Spleen (tissue), 11 donors: ENCODE results near the gene ATP8A2. TPM values are rescaled to one million over a fixed set of nuclear protein-coding genes. Genes with fewer than 3 reads are reported as not detected.

Source experiments
- DNase-seq: peaks from one replicate; pipeline ENCODE4 v3.0.0-alpha.2; 2020
- H3K27ac ChIP-seq, 8 donors: fragments of 200-600 bp; sonication (generic) in 7 of 8; 1 replicate in 4 of 8; 2 replicates in 4 of 8; pipeline versions ENCODE4 v1.5.0 to v1.8.0; 2016 to 2021; ENCODE audit warnings: inconsistent platforms in 4 of 8, mild to moderate bottlenecking in 4 of 8, moderate library complexity in 1 of 8
- H3K27me3 ChIP-seq, 7 donors: fragments of 200-600 bp; sonication (generic) in 6 of 7; replicated peaks in 1 of 7; 1 replicate in 4 of 7; 2 replicates in 3 of 7; pipeline versions ENCODE4 v1.5.0 to v1.8.0; 2016 to 2021; ENCODE audit warnings: inconsistent platforms in 3 of 7, mild to moderate bottlenecking in 1 of 7
- H3K36me3 ChIP-seq, 6 donors: fragments of 200-600 bp; sonication (generic) in 5 of 6; 1 replicate in 4 of 6; 2 replicates in 2 of 6; pipeline versions ENCODE4 v1.5.0 to v1.8.0; 2016 to 2021; ENCODE audit warnings: inconsistent platforms in 2 of 6
- H3K4me1 ChIP-seq, 6 donors: fragments of 200-600 bp; sonication (generic) in 5 of 6; 1 replicate in 3 of 6; 2 replicates in 3 of 6; pipeline versions ENCODE4 v1.5.0 to v1.8.0; 2016 to 2021; ENCODE audit warnings: inconsistent platforms in 3 of 6
- H3K4me3 ChIP-seq, 8 donors: fragments of 200-600 bp; sonication (generic) in 7 of 8; 1 replicate in 4 of 8; 2 replicates in 4 of 8; pipeline versions ENCODE4 v1.5.0 to v1.8.0; 2016 to 2021; ENCODE audit warnings: inconsistent platforms in 4 of 8, mild to moderate bottlenecking in 4 of 8, moderate library complexity in 2 of 8
- H3K9me3 ChIP-seq, 8 donors: fragments of 200-600 bp; sonication (generic) in 7 of 8; 1 replicate in 4 of 8; 2 replicates in 4 of 8; pipeline versions ENCODE4 v1.5.0 to v1.8.0; 2016 to 2021; ENCODE audit warnings: inconsistent platforms in 4 of 8
- POLR2A ChIP-seq, 3 donors: fragments of 450-650 bp; IDR thresholded peaks; one replicate each; pipeline ENCODE4 v1.5.1; 2017; ENCODE audit warnings: antibody characterized with exemption in 3 of 3, mild to moderate bottlenecking in 1 of 3
- POLR2AphosphoS5 ChIP-seq, 3 donors: sonication (generic); formaldehyde crosslinking; IDR thresholded peaks; one replicate each; pipeline ENCODE4 v1.5.1; 2017; ENCODE audit warnings: antibody characterized with exemption in 3 of 3
- WGBS, 5 donors: extraction: QIAGEN DNeasy Blood & Tissue Kit in 3 of 5; methylation state at CpG; one replicate each; pipeline versions ENCODE4 v1.1.5 to v1.1.7; 2013 to 2018; 5-methylcytosine and 5-hydroxymethylcytosine counted together
- intact Hi-C: fragments of 100-400 bp; cut with DNase I; formaldehyde crosslinking; loops from one replicate; pipeline ENCODE4 v1.15.0; 2023; ENCODE audit warnings: low total_unique reads
- polyA plus RNA-seq, 3 donors: library from polyadenylated mRNA; stranded (reverse); fragments of 200-250 nt; gene quantifications; one replicate each; pipeline ENCODE4 v1.2.1, GENCODE V29; 2013
- total RNA-seq, 7 donors: library from RNA; depleted of rRNA in 3 of 7; stranded (reverse); fragments of >200 nt in 3 of 7; fragmentation: NEBNext Ultra II Directional in 4 of 7; extraction: Animal tissue kit (Norgen Biotek cat#: 25700) in 4 of 7; gene quantifications; one replicate each; pipeline versions ENCODE4 v1.1.0 to v1.2.1, GENCODE V29; 2016 to 2021
- TF ChIP-seq, protein P1 (sequence below), 11 experiments: fragments of 200-600 bp in 7 of 11; fragments of 450-650 bp in 4 of 11; sonication (generic) in 4 of 11; IDR thresholded peaks in 8 of 11; conservative IDR thresholded peaks in 3 of 11; 1 replicate in 7 of 11; 2 replicates in 4 of 11; pipeline versions ENCODE4 v1.4.0 to v1.8.0; 2016 to 2021; ENCODE audit warnings: antibody characterized with exemption in 11 of 11, inconsistent platforms in 4 of 11, mild to moderate bottlenecking in 1 of 11
- donor health status: healthy with polysubstance abuse.
- donor health status: DM: no; HTN: no; CAD: no; lungs with moderate emphysema.
- donor health status: DM: no; HTN: no; CAD: no.
- donor health status: Bipolar disorder and iron deficiency.
- donor health status: healthy.
- donor health status: DM: no; HTN: no; CAD: no.
- donor health status: DM: yes; HTN: yes; CAD: no.

ATP8A2 gene
- total and polyA plus RNA-seq, 10 donors: 0.09 to 0.46 (median 0.25) TPM

DNA sequence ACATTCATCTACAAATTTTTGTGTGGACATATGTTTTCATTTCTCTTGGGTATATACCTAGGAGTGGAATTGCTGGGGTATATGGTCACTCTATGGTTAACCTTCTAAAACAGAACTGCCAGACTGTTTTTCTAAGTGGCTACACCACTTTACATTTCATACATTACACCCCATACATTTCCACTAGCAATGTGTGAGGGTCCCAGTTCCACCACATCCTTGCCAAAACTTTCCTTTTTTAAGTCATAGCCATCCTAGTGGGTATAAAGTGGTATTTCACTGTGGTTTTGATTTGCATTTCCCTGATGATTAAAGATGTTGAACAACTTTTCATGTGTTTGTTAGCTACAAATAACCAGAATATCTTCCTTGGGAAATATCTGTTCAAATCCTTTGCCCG lies 344.0 kb downstream of the ATP8A2 start:
- TF ChIP-seq, protein P1, sequence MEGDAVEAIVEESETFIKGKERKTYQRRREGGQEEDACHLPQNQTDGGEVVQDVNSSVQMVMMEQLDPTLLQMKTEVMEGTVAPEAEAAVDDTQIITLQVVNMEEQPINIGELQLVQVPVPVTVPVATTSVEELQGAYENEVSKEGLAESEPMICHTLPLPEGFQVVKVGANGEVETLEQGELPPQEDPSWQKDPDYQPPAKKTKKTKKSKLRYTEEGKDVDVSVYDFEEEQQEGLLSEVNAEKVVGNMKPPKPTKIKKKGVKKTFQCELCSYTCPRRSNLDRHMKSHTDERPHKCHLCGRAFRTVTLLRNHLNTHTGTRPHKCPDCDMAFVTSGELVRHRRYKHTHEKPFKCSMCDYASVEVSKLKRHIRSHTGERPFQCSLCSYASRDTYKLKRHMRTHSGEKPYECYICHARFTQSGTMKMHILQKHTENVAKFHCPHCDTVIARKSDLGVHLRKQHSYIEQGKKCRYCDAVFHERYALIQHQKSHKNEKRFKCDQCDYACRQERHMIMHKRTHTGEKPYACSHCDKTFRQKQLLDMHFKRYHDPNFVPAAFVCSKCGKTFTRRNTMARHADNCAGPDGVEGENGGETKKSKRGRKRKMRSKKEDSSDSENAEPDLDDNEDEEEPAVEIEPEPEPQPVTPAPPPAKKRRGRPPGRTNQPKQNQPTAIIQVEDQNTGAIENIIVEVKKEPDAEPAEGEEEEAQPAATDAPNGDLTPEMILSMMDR (IDR thresholded peaks at IDR 0.05 in 8 of 11, conservative IDR thresholded peaks at IDR 0.05 in 3 of 11): no peak
- TF ChIP-seq POLR2AphosphoS5 (IDR thresholded peaks at IDR 0.05) (no peak), POLR2A (IDR thresholded peaks at IDR 0.05) (no peak)
- Histone ChIP-seq H3K9me3 (no peaks in the 10 kb centered on the region), H3K27me3 (peaks cover 0 to 4% (median 0%) of the 10 kb centered on the region in 7 donors), H3K4me3 (no peak overlapping the region), H3K4me1 (no peaks in the 10 kb centered on the region), H3K27ac (no peak overlapping the region), H3K36me3 (no peaks in the 10 kb centered on the region)
- WGBS, 5 donors: 71 to 87% (median 80%) methylated on average over 1 of the region's 1 CpG
- intact Hi-C loops: no loop called here
- no peak for DNase-seq

DNA sequence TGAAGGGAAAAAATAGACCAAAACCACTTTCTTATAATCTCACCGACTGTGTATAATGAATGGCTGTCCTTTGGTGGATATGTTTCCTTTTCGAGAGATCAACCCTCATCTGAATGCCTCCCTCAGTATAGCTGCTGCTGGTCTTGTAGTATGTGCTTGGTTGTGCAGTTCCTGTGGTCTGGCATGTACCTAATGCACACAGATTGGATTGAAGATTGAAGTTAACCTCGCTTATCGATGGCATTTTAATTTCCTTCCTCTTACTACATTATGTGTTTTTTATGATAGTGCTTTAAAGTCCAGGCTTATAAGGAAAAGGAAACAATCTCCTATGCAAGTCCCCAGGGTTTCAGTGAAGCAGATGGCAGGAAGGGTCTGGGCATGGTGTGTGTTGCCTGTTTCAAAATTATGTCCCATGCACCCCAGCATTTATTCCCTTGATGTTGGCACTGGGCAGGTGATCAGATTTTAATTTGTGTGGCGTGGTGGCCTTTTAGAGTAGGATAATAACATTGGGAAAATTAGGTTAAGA lies 346.0 kb downstream of the ATP8A2 start:
- Histone ChIP-seq H3K9me3 (no peaks in the 10 kb centered on the region), H3K4me1 (no peaks in the 10 kb centered on the region), H3K27ac (no peak overlapping the region), H3K4me3 (no peak overlapping the region), H3K36me3 (no peaks in the 10 kb centered on the region), H3K27me3 (no peaks in the 10 kb centered on the region)
- DNase-seq: no peak
- intact Hi-C loops: no loop called here
- WGBS, 5 donors: 17 to 43% (median 31%) methylated on average over 5 of the region's 5 CpGs
- TF ChIP-seq, protein P1 (IDR thresholded peaks at IDR 0.05 in 8 of 11, conservative IDR thresholded peaks at IDR 0.05 in 3 of 11): no peak
- TF ChIP-seq POLR2A (IDR thresholded peaks at IDR 0.05): no peak

DNA sequence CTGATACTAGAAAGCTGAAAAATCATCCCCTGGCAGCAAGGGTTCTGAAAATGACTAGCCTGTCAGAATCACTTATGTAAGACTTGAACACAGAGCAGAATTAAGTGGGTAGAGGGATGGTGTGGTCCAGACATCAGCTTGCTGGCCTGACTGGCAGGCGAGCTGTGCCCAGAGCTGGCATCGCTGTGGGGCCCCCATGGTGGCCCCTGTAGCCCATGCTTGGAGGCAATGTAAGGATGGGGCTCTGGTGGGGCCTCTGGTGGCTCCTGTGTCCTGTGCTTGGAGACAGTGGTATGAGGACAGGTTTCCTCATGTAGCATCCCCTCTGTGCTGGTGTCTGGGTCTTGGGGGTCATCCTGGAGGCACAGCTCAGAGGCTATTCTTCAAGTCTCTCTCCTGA lies 347.9 kb downstream of the ATP8A2 start:
- Histone ChIP-seq H3K27ac (no peak overlapping the region), H3K27me3 (no peaks in the 10 kb centered on the region), H3K36me3 (no peaks in the 10 kb centered on the region), H3K4me1 (no peaks in the 10 kb centered on the region), H3K9me3 (no peaks in the 10 kb centered on the region), H3K4me3 (no peak overlapping the region)
- DNase-seq: no peak
- intact Hi-C loops: no loop called here
- 93 to 100% (median 94%) methylated on average over 2 of the region's 2 CpGs for WGBS, 5 donors
- no peak for TF ChIP-seq POLR2A (IDR thresholded peaks at IDR 0.05)
- TF ChIP-seq POLR2AphosphoS5 (IDR thresholded peaks at IDR 0.05): no peak
- TF ChIP-seq, protein P1 (IDR thresholded peaks at IDR 0.05 in 8 of 11, conservative IDR thresholded peaks at IDR 0.05 in 3 of 11): no peak

DNA sequence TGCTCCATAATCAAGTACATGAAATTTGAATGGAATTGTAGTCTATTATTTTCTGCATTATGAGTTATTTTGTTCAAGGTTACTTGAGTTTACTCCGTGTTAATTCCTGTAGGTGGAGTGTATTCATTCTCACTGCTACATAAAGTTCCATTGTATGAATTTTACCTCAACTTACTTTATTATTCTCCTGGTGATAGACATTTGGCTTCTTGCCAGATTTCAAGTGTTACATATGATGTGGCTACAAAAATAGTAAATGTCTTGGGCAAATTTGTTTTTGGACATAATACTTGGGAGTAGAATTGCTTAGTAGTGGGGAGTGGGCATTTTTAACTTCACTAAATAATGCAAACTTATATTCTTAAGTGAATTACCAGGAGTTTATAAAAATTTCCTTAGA lies 351.1 kb downstream of the ATP8A2 start:
- WGBS, 5 donors: 73 to 86% (median 80%) methylated on average over 1 of the region's 1 CpG

More for the DNA sequence above, 351.1 kb downstream of the ATP8A2 start:
- no peaks in the 10 kb centered on the region for H3K4me1 ChIP-seq
- no peaks in the 10 kb centered on the region for H3K27me3 ChIP-seq
- no peaks in the 10 kb centered on the region for H3K36me3 ChIP-seq
- TF ChIP-seq, protein P1 (IDR thresholded peaks at IDR 0.05 in 8 of 11, conservative IDR thresholded peaks at IDR 0.05 in 3 of 11): no peak
- TF ChIP-seq POLR2A (IDR thresholded peaks at IDR 0.05) (no peak), POLR2AphosphoS5 (IDR thresholded peaks at IDR 0.05) (no peak)
- H3K9me3 ChIP-seq: no peaks in the 10 kb centered on the region
- H3K27ac ChIP-seq: no peak overlapping the region
- no peak for DNase-seq
- no peak overlapping the region for H3K4me3 ChIP-seq
- intact Hi-C loops: no loop called here
